SU-DHL-6 (cell line): ENCODE measurements around the gene TRAPPC8.

Experiments used
- EZH2phosphoT487 ChIP-seq: fragments of 200-600 bp; sonication (generic), shearing (Covaris generic); conservative IDR thresholded peaks from 2 replicates; pipeline ENCODE4 v1.6.1; 2018; ENCODE audit warnings: mild to moderate bottlenecking, antibody characterized with exemption, low read length, moderate library complexity, mixed read lengths
- TF ChIP-seq, protein P1 (sequence below): fragments of 200-600 bp; sonication (generic); IDR thresholded peaks from one replicate; pipeline ENCODE4 v1.5.1; 2017; ENCODE audit warnings: antibody characterized with exemption, mild to moderate bottlenecking, low read length, moderate library complexity; ENCODE audit not compliant: insufficient read depth, poor library complexity, severe bottlenecking

DNA sequence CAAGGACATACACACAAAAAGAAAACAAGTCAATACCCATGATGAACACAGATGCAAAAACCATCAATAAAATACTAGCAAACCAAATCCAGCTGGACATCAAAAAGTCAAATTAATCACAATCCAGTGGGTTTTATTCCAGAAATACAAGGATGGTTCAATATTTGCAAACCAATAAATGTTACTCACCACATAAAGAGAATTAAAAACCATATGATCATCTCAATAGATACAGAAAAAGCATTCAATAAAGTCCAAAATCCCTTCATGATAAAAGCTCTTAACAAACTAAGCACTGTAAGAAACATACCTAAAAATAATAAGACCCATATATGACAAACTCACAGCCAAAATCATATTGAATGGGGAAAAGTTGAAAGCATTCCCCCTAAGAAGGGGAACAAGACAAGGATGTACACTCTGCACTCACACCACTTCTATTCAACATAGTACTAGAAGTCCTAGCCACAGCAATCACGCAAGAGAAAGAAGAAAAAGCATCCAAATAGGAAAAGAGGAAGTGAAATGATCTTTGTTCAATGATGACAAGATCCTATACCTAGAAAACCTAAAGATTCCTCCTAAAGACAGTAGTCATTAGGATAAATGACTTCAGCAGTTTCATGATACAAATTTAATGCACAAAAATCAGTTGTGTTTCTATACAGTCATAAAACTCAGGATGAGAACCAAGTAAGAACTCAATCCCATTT is 62.6 kb downstream of the TRAPPC8 start:
- TF ChIP-seq, protein P1, sequence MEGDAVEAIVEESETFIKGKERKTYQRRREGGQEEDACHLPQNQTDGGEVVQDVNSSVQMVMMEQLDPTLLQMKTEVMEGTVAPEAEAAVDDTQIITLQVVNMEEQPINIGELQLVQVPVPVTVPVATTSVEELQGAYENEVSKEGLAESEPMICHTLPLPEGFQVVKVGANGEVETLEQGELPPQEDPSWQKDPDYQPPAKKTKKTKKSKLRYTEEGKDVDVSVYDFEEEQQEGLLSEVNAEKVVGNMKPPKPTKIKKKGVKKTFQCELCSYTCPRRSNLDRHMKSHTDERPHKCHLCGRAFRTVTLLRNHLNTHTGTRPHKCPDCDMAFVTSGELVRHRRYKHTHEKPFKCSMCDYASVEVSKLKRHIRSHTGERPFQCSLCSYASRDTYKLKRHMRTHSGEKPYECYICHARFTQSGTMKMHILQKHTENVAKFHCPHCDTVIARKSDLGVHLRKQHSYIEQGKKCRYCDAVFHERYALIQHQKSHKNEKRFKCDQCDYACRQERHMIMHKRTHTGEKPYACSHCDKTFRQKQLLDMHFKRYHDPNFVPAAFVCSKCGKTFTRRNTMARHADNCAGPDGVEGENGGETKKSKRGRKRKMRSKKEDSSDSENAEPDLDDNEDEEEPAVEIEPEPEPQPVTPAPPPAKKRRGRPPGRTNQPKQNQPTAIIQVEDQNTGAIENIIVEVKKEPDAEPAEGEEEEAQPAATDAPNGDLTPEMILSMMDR = no peak
- TF ChIP-seq EZH2phosphoT487 = no peak
